ENCODE results near the gene KIFAP3.

- TF ChIP-seq POLR2A (IDR thresholded peaks at IDR 0.05), result no peak
- no peak for TF ChIP-seq CTCF (IDR thresholded peaks at IDR 0.05)
These were observed 178.5 kb downstream of the KIFAP3 start for GRCh38 chr1:169896013-169896412.

Data from esophagus squamous epithelium (tissue), 4 donors.